DOHH2 (cell line): ENCODE data around the gene LEMD1.

Source experiments
- EZH2phosphoT487 ChIP-seq: fragments of 200-600 bp; sonication (generic); IDR thresholded peaks from 2 replicates; pipeline ENCODE4 v1.6.1; 2017; ENCODE audit warnings: borderline replicate concordance, mild to moderate bottlenecking, antibody characterized with exemption, low read length, moderate library complexity, mixed read lengths
- TF ChIP-seq, protein P1 (sequence below): fragments of 200-600 bp; sonication (generic); IDR thresholded peaks from one replicate; pipeline ENCODE4 v1.5.1; 2014; ENCODE audit warnings: antibody characterized with exemption, mild to moderate bottlenecking, low read depth, low read length; ENCODE audit not compliant: poor library complexity, severe bottlenecking

DNA sequence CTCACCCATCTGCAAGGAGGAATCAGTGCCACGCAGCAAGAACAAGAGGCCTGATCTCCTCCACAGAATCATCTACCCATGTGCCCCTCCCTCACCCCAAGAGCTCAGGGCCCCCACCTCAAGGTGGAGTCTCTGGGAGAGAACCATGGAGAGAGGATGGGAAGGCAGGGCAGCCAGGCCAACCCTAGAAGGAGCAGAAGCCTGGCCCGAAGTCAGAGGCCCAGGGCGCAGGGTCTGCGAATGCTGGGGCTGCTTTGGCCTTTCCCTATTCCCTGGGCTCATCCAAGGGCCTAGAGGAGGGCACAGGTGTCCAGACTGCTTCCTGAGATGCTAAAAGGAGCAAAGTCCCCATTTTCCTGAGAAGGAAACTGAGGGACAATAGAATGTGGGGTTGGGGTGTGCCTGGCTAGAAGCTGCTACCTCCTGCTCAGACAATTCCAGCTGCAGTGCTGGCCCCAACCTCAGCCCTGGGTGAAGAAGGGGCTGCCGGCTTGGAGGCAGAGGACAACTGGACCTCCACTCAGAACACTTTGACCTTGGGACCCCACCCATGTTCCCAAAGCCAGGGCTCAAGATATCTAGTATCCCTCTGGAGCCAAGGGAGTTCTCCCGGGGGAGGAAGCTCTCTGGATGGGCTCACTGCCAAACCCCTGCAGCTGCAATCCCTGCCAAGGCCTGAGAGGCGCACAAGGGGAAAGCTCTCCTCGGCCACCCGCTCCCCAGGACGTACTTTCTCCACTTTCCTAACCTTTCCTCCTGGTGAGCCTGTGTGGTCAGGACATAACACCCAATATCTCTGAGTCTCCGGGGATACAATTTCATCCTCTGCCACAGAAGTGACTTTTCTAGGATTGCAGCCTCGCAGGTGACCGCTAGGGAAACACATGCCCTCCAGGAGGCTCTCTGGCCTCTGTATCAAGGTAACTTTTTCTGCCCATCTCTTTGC, 16.6 kb upstream of the LEMD1 start:
- TF ChIP-seq, protein P1, sequence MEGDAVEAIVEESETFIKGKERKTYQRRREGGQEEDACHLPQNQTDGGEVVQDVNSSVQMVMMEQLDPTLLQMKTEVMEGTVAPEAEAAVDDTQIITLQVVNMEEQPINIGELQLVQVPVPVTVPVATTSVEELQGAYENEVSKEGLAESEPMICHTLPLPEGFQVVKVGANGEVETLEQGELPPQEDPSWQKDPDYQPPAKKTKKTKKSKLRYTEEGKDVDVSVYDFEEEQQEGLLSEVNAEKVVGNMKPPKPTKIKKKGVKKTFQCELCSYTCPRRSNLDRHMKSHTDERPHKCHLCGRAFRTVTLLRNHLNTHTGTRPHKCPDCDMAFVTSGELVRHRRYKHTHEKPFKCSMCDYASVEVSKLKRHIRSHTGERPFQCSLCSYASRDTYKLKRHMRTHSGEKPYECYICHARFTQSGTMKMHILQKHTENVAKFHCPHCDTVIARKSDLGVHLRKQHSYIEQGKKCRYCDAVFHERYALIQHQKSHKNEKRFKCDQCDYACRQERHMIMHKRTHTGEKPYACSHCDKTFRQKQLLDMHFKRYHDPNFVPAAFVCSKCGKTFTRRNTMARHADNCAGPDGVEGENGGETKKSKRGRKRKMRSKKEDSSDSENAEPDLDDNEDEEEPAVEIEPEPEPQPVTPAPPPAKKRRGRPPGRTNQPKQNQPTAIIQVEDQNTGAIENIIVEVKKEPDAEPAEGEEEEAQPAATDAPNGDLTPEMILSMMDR, result peak; percentile 20
- TF ChIP-seq EZH2phosphoT487, result no peak
